Endometrial microvascular endothelial cells (primary cell): ENCODE results near the gene MUL1. TPM values are rescaled to one million over a fixed set of nuclear protein-coding genes. Genes with fewer than 3 reads are reported as not detected.

ENCODE experiments used
- in situ Hi-C: cut with HindIII; loops from 2 replicates; pipeline ENCODE4 v1.10.0; 2017; ENCODE audit warnings: low sequenced_read_pairs, low pct_unique_long_range_greater_than_20kb; ENCODE audit errors: inconsistent ontology term
- total RNA-seq: library from RNA; depleted of rRNA; stranded (reverse); fragments of >200 nt; gene quantifications from one replicate; pipeline ENCODE4 v1.2.3, GENCODE V29; 2015; ENCODE audit errors: inconsistent ontology term

The MUL1 gene
- 32.7 TPM for total RNA-seq

DNA sequence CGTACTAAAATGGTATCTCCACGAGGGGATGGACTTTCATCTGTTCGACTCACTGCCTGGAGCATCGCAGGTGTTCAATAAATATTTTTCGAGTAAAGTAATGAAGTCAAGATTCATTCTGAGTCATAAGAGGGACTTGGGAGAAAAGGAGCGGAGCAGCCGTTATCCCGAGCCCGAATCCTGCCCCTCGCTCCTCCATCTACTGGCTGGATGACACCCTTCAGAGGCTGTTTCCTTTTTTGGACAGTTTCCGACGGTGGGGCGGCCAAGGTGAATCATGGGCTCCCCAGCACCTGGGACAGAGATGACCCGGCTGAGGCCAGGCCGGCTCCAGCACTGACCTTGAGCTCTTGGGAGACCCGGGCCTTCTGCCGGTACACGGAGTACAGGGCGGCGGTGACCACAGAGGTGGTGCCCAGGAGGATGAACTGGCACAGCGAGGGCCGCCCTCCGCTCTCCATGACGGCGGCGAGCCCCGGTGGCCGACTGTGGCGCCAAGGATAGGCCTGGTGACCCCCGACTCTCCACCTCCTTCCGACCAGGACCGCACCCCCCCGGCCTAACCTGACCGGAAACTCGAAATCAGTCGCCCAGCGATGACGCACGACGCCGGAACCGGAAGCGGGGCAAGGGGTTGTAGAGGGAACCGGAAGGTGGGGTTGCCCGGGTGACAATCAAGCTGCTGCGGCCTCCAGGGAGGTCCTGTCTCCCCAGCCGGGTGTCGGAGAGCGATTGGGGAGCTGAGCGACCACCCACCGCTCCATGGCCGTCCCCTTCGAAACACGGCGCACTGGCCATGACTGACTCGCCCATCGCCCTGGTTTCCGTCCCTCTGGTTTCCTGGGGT lies at the start of gene MUL1:
Gene MUL1 (minus strand): TSS at position 588 of the 847 bp plus-strand sequence. CDS start 127 bp downstream, at position 461.
- in situ Hi-C loops: no loop called here

GRCh38 chr1:20555758-20556120 lies 47.8 kb upstream of the MUL1 start:
- in situ Hi-C loops: no loop called here

DNA sequence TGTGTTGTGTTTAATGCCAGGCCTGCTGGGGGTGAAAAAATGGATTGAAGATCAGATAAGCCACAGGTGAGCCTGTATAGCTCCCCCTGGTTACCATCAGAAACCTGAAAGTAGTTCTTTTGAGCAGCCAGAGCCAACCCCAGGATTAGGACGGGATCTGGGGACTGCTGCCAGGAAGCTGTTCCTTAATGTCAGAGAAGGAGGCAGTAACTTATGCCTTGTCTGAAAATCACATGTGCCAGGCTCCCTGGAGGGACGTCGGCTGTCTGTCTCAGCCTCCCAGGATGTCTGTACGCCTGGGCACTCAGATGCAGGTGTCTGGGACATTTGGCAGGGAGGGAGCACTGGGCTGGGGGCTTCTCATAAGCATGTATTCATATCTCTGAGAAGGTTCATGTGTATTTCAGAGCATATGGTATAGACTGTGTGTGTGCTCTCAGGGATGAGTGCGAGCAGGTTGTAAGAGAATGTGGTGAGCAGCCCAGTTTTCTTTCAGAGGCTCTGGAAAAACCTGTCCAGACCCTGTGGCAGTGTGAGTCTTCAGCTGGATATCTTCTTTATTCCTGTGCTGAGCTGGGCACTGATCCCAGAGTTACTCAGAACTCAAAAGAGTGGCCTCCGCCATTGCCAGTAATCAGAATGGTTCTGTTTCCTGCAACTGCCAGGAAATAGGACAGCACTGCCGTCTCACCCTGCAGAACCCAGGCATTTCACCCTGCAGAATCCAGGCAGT lies 47.2 kb upstream of the MUL1 start:
- in situ Hi-C loops: no loop called here

GRCh38 chr1:20552728-20553445 lies 44.9 kb upstream of the MUL1 start:
- in situ Hi-C loops: no loop called here

DNA sequence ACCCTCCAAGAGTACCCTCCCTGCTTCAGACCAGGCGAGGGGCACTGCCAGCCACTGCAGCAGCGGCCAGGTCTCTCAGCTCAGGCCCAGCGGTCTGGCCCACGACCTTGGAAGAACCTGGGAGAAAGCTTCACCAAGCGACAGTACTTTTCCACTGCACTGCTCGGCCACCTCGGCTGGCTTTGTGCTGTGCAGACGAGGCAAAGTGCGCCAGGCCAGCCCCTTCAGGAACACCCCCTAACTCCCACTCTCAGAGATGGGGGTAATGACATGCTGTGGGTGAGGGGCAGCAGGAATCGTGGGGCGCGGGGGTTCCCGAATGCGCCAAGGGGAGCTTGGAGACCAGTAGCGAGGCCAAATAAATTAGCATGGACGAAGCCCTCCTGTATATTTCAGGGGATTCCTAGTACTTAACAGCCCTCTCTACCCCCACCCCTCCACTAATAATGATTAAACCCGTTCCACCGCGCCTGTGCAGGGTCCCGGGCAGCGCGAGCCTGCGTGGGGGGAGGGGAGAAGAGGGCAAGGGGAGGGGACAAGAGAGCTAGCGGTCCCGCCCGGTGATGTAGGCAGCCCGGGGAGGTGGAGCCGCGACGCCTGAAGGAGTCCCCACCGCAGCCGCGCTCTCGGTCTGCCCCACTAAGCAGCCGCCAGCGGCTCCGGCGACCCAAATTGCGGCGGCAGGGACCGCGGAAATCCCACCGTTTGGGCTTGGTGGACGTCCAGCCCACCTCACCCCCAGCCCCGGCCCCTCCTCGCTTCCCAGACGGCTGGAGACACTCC lies 44.2 kb upstream of the MUL1 start, which contains the start of gene FAM43B:
Gene FAM43B (plus strand): TSS at position 629 of the 783 bp plus-strand sequence. CDS start 401 bp downstream, outside the sequence.
- in situ Hi-C loops: no loop called here

DNA sequence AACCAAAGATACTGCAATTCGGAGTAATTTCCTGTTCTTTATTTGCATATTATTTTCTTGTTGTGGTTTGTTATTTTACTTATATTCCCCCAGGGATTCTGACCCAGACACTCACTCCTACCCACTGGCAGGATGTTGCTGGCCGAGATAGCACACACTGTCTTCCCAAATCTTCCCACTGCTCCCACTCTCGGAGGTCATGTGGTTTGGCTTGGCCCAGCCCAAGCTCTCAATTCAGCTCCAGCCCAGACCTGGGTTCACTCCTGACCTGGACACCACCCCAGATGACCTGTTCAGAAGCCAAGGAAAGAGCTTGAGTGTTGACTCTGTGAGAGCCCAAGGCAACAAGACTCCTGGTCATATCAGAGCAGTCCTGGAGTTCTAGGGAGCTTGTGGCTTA lies 43.2 kb upstream of the MUL1 start:
- in situ Hi-C loops: no loop called here

DNA sequence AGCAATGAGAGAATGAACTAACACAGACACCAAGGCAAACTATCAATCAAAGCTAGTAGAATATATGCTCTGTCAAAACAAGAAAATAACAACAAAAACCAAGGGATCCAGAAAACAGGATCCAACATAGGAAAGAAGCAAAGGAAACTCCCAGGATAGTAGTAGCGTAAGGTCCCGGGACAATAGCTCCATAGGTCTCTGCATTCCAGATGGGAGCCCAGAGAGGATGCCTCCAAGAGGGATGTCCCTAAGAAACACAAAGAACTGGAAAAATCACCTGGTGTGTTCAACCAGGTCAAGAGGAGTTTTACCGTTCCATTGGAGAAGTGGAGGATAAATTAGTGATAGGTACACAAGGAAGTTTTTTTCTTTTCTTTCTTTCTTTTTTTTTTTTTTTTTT lies 38.7 kb upstream of the MUL1 start:
- in situ Hi-C loops: no loop called here

- in situ Hi-C loops: no loop called here
Measured at GRCh38 chr1:20540281-20540680, 32.3 kb upstream of the MUL1 start.

DNA sequence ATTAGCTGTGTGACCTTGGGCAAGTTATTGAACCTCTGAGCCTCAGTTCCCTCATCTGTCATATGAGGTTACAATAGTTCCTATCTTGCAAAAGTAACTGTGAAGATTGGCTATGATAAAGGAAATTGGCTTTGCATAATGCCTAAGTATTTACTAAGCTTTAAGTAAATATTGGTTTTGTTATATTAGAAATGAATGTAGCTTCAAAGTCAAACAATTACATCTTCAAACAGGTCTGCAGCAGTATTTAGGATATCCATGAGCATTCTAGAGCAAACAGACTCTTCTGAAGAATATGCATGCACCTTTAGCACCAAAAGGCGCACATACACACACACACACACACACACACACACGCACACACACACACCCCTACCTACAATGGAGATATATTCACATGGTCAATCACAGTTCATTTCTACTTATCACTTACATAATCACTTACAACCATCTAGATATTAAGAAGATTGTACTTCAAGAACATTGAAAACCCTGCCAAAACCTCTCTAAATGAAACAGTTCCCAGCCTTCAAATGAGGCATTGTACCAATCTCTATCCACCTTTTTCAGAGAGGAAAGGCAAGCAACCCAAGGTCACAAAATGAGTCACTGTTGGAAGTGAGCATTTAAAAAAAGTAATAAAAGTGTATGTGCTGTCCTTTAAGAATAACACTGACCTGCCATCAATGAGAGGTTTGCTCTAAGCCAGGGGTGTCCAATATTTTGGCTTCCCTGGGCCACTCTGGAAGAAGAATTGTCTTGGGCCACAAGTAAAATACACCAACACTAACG lies 31.0 kb upstream of the MUL1 start:
- in situ Hi-C loops: no loop called here

GRCh38 chr1:20538227-20538626 lies 30.3 kb upstream of the MUL1 start:
- in situ Hi-C loops: no loop called here

DNA sequence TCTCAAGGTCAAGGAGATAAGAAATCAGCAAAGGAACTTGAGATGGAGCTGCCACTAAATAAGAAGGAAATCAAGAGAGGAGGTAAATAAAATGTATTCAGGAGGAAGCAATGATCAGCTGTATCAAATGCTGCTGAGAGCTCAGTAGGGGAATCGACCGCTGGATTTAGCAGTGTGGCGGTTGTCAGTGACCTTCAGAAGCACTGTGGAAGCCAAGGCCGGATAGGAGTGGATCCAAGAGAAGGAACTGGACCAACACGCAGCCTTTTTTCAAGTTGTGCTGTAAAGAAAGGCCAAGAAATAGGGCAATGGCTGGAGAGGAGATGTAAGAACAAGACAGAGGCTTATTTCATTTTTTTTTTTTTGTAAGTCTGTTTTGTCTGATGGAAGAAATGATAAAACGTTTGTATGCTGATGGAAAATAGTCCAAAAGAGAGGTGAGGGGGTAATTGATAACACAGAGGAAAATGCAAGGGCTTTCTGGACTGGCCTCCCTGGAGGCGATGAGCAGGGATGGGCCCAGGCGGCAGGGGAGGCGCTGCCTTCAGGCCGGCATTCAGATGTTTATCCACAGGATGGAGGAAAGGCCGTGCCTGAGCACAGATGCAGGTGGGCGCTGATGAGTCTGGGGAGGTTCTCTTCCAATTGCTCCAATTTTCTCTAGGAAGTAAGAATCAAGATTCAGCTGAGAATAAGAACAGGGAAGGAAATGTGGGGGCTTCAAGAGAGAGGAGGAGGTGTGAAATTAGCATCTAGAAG lies 26.9 kb upstream of the MUL1 start:
- in situ Hi-C loops: no loop called here

- in situ Hi-C loops: no loop called here
Measured at GRCh38 chr1:20533635-20534034, 25.7 kb upstream of the MUL1 start.

GRCh38 chr1:20530901-20531300 lies 22.9 kb upstream of the MUL1 start:
- in situ Hi-C loops: no loop called here

DNA sequence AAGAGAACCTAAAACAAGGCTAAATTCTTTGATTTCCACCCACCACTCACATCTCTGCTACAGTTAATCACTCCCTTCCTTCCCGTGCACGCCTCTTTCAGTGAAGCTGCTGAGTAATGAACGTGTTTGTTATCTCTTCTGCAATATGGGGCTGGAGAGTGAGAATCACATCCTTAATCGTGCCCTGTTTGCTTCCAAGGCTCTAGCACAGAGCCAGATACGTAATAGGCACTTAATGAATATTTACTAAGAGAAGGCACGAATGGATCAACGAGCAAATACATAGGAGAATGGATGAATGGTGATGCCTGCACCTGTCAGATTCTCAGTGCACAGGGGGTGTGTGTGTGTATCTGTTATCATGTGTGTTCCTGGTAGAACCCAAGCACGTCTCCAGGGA lies 22.4 kb upstream of the MUL1 start:
- in situ Hi-C loops: no loop called here

- in situ Hi-C loops: no loop called here
Measured at GRCh38 chr1:20528221-20528620, 20.3 kb upstream of the MUL1 start.

- in situ Hi-C loops: no loop called here
Measured at GRCh38 chr1:20526267-20526666, 18.3 kb upstream of the MUL1 start.
